GM12878 (cell line): ENCODE measurements around the gene NDUFC2. TPM values are rescaled to one million over a fixed set of nuclear protein-coding genes. Genes with fewer than 3 reads are reported as not detected.

Source experiments
- ATAC-seq: fragments of 200-7000 bp; cut with Tn5 transposase; 3 replicates; pipeline ENCODE4 v1.9.1; 2020; ENCODE audit warnings: mild to moderate bottlenecking, moderate library complexity
- BruUV-seq: library from RNA; stranded (reverse); fragments of 400-500 nt; replicated peaks from 2 replicates; lab custom pipeline; 2021; lab: Mats Ljungman, UMichigan
- CTCF ChIA-PET: fragments of 300-600 bp; sonication (Branson Sonifier 250); formaldehyde crosslinking; extraction: SDS; loops from one replicate; lab custom pipeline; 2021; ENCODE audit warnings: inconsistent platforms; lab: Yijun Ruan, JAX
- POLR2A ChIA-PET: fragments of 350-600 bp; formaldehyde crosslinking; extraction: SDS; loops from one replicate; lab custom pipeline; 2021; ENCODE audit warnings: inconsistent platforms; lab: Charles Lee
- RAD21 ChIA-PET: fragments of 300-600 bp; sonication (Branson Sonifier 250); formaldehyde crosslinking; loops from one replicate; lab custom pipeline; 2023; ENCODE audit warnings: antibody characterized with exemption; ENCODE audit not compliant: unreplicated experiment; lab: Charles Lee
- SMC1A ChIA-PET: fragments of 300-600 bp; sonication (Branson Sonifier 250); formaldehyde crosslinking; loops from one replicate; lab custom pipeline; 2023; ENCODE audit not compliant: unreplicated experiment, uncharacterized antibody; lab: Charles Lee
- DNase-seq: peaks from one replicate; pipeline ENCODE4 v3.0.0-alpha.2; 2011; ENCODE audit warnings: low read depth, low spot score
- FAIRE-seq: peaks from 3 replicates; lab custom pipeline; 2011; peaks lifted over from hg19 to GRCh38; lab: Jason Lieb, UNC
- H2AFZ ChIP-seq: 2 replicates; pipeline ENCODE4 v1.6.0; 2011; ENCODE audit warnings: low read depth, low read length, control low read depth; ENCODE audit not compliant: control insufficient read depth
- H3K27ac ChIP-seq: 2 replicates; pipeline ENCODE4 v1.5.1; 2011; ENCODE audit warnings: control low read depth; ENCODE audit not compliant: control insufficient read depth, insufficient read depth
- H3K27me3 ChIP-seq, 2 experiments: replicated peaks in 1 of 2; 2 replicates each; pipeline versions ENCODE4 v1.6.0 to v1.6.1; 2011; ENCODE audit warnings: low read length in 1 of 2; ENCODE audit not compliant: control insufficient read depth in 2 of 2, insufficient read depth in 2 of 2
- H3K36me3 ChIP-seq, 2 experiments: 2 replicates each; pipeline ENCODE4 v1.5.1; 2011; ENCODE audit warnings: low read length in 1 of 2; ENCODE audit not compliant: control insufficient read depth in 2 of 2, insufficient read depth in 2 of 2
- H3K4me1 ChIP-seq: 2 replicates; pipeline ENCODE4 v1.6.1; 2011; ENCODE audit warnings: mild to moderate bottlenecking, low read length, moderate library complexity, mixed read lengths; ENCODE audit not compliant: control insufficient read depth, insufficient read depth
- H3K4me2 ChIP-seq: 2 replicates; pipeline ENCODE4 v1.6.0; 2011; ENCODE audit warnings: control low read depth; ENCODE audit not compliant: control insufficient read depth, insufficient read depth
- H3K4me3 ChIP-seq: fragments of 200-600 bp; sonication (generic); 2 replicates; pipeline ENCODE4 v1.5.1; 2016
- H3K79me2 ChIP-seq: 2 replicates; pipeline ENCODE4 v1.6.0; 2011; ENCODE audit warnings: low read length; ENCODE audit not compliant: control insufficient read depth, insufficient read depth
- H3K9ac ChIP-seq: 2 replicates; pipeline ENCODE4 v1.8.0; 2011; ENCODE audit warnings: low read length, control low read depth, mixed read lengths; ENCODE audit not compliant: control insufficient read depth, insufficient read depth
- H3K9me3 ChIP-seq: replicated peaks from 3 replicates; pipeline ENCODE4 v1.5.1; 2011; ENCODE audit warnings: mild to moderate bottlenecking, low read length; ENCODE audit not compliant: control insufficient read depth, insufficient read depth
- H4K20me1 ChIP-seq: 2 replicates; pipeline ENCODE4 v1.6.0; 2011; ENCODE audit not compliant: control insufficient read depth, insufficient read depth
- BCL11A ChIP-seq: IDR thresholded peaks from 2 replicates; pipeline ENCODE4 v1.6.1; 2011; ENCODE audit warnings: low read depth, low read length
- CHD1 ChIP-seq: IDR thresholded peaks from 2 replicates; pipeline ENCODE4 v1.6.1; 2012; ENCODE audit warnings: low read depth, low read length, improper control_type of control experiment
- HCFC1 ChIP-seq: fragments of 150-350 bp; IDR thresholded peaks from 2 replicates; pipeline ENCODE4 v1.6.1; 2014; ENCODE audit warnings: low read length
- MYB ChIP-seq: fragments of 150-350 bp; IDR thresholded peaks from 2 replicates; pipeline ENCODE4 v1.6.1; 2014; ENCODE audit warnings: mild to moderate bottlenecking, low read depth, low read length, borderline replicate concordance
- ZNF274 ChIP-seq: IDR thresholded peaks from one replicate; pipeline ENCODE4 v1.8.0; 2011; ENCODE audit not compliant: insufficient read length, insufficient read depth
- WGBS: methylation state at CpG from one replicate; pipeline ENCODE4 v1.1.6; 2016; ENCODE audit warnings: low lambda C conversion rate; ENCODE audit not compliant: insufficient replicate concordance, insufficient coverage; ENCODE audit errors: missing lambda C conversion rate; 5-methylcytosine and 5-hydroxymethylcytosine counted together
- in situ Hi-C: fragments of 300-500 bp; cut with MboI; formaldehyde crosslinking; loops from 9 replicates; pipeline ENCODE4 v1.14.3; 2018; ENCODE audit warnings: mixed read lengths
- intact Hi-C: fragments of 100-400 bp; cut with micrococcal nuclease; formaldehyde crosslinking; loops from one replicate; pipeline ENCODE4 v1.14.2; 2022; ENCODE audit not compliant: unreplicated experiment
- polyA plus RNA-seq, 11 experiments: library from polyadenylated mRNA; depleted of rRNA in 4 of 11; unstranded in 6 of 11; stranded (reverse) in 5 of 11; fragments of >200 nt; fragmentation: Nextera tagmentation in 4 of 11; fragmentation: Illumina TruSeq in 1 of 11; extraction: Ambion mirVana in 4 of 11; extraction: Trizol in 1 of 11; gene quantifications; 1 replicate in 1 of 11; 2 replicates in 10 of 11; pipeline versions ENCODE4 v1.2.1 to v1.2.3, GENCODE V29; 2011 to 2016; ENCODE audit warnings: inconsistent platforms in 2 of 11, missing spikeins in 2 of 11, low read depth in 1 of 11
- total RNA-seq, 4 experiments: library from RNA; depleted of rRNA in 3 of 4; stranded (reverse); fragments of >200 nt in 3 of 4; fragmentation: Illumina TruSeq in 1 of 4; extraction: Trizol in 1 of 4; gene quantifications; 2 replicates each; pipeline versions ENCODE4 v1.2.1 to v1.2.3, GENCODE V29; 2013 to 2021
- TF ChIP-seq, protein P1 (sequence below): fragments of 450-650 bp; IDR thresholded peaks from 2 replicates; pipeline ENCODE4 v1.6.1; 2018; ENCODE audit warnings: mild to moderate bottlenecking, low read depth, moderate library complexity; ENCODE audit not compliant: partially characterized antibody

Gene NDUFC2
- total and polyA plus RNA-seq, 10 of the 15 experiments (the other 5 are each of a cell fraction or from before 2014, with no cell fraction given): 103 to 529 (median 192) TPM

- ChIA-PET RAD21 (interaction anchor here (1.3 to 2.4 kb wide), 3 partner anchors 45 to 227 kb away, joined by 3 to 12 read pairs (median 6); partner anchors contain the start of gene INTS4), POLR2A (interaction anchor here (0.5 kb wide), 1 partner anchor 383 kb away, joined by 3 read pairs; no protein-coding TSS in a partner anchor), SMC1A (interaction anchor here (0.8 to 2.1 kb wide), 8 partner anchors 11 to 519 kb away, joined by 3 to 19 read pairs (median 3); partner anchors contain the start of genes INTS4, KCTD21 and USP35), CTCF (interaction anchor here (0.6 to 3.8 kb wide), 19 partner anchors 9 to 495 kb away, joined by 3 to 37 read pairs (median 5); partner anchors contain the start of gene INTS4)
- Histone ChIP-seq H3K4me1 (peaks cover 5% of the 10 kb centered on the region), H3K9ac (no peak overlapping the region), H3K27me3 (no peaks in the 10 kb centered on the region), H3K36me3 (no peaks in the 10 kb centered on the region), H3K27ac (no peak overlapping the region), H3K79me2 (no peaks in the 10 kb centered on the region), H3K9me3 (no peaks in the 10 kb centered on the region), H3K4me2 (no peak overlapping the region), H4K20me1 (no peaks in the 10 kb centered on the region), H2AFZ (no peak overlapping the region), H3K4me3 (no peak overlapping the region)
- FAIRE-seq: no peak
- TF ChIP-seq ZNF274: no peak
- no peak for TF ChIP-seq HCFC1
- no peak for TF ChIP-seq BCL11A
- TF ChIP-seq, protein P1, sequence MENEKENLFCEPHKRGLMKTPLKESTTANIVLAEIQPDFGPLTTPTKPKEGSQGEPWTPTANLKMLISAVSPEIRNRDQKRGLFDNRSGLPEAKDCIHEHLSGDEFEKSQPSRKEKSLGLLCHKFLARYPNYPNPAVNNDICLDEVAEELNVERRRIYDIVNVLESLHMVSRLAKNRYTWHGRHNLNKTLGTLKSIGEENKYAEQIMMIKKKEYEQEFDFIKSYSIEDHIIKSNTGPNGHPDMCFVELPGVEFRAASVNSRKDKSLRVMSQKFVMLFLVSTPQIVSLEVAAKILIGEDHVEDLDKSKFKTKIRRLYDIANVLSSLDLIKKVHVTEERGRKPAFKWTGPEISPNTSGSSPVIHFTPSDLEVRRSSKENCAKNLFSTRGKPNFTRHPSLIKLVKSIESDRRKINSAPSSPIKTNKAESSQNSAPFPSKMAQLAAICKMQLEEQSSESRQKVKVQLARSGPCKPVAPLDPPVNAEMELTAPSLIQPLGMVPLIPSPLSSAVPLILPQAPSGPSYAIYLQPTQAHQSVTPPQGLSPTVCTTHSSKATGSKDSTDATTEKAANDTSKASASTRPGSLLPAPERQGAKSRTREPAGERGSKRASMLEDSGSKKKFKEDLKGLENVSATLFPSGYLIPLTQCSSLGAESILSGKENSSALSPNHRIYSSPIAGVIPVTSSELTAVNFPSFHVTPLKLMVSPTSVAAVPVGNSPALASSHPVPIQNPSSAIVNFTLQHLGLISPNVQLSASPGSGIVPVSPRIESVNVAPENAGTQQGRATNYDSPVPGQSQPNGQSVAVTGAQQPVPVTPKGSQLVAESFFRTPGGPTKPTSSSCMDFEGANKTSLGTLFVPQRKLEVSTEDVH: no peak
- no peak for TF ChIP-seq CHD1
- no peak for TF ChIP-seq MYB
- 82% methylated on average over 5 of the region's 5 CpGs for WGBS
- no peak for ATAC-seq
- intact Hi-C loops (no loop called here), in situ Hi-C loops (no loop called here)
- no TSS peak for BruUV-seq
- DNase-seq: no peak
Measured at GRCh38 chr11:78044706-78045105, 35.0 kb downstream of the NDUFC2 start.
